8988T (cell line): ENCODE measurements around the gene GRIN2A.

ENCODE experiments used
- DNase-seq: peaks from one replicate; pipeline ENCODE4 v3.0.0; 2011

Gene GRIN2A

DNA sequence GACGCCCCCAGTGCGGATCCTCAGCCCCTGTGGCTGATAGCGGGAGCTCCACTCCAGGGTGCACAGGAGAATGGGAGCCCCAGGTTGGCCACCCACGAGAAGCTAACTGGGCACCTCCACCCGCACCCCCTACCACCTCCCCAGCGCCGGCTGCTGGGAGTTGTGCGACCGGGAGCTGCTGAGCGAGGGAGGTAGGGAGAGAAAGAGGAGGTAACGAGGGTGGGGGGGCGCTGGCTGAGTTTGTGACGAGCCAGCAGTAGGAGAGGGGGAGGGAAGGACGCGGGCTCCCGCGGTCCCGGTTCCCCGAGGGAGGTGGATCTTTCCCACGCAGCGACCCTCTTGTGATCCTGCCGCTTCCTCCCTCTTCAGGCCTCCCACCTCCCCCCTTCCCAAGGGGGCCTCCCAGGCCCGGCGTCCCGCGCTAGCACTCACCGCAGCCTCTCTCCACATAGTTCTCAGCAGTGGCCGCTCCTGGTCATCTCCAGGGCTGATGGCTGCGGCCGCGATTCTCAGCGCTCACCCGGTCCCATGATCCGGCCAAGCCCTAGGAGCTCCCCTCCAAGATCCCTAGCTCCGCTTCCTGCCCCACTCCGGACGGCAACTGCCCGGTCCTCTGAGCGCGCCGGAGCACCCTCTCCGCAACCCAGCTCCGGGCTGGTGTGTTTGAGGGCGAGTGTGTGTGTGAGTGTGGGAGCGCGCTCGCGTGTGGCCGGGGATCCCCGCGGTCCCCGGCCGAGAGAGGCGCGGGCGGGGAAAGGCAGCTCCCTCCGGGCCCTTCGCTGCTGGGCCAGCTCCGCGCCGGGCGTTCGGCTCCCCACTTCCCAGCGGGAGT is at the start of gene GRIN2A:
Gene GRIN2A (minus strand): TSS at position 207 of the 832 bp plus-strand sequence. CDS start 2,017 bp downstream, outside the sequence.
- DNase-seq: no peak

DNA sequence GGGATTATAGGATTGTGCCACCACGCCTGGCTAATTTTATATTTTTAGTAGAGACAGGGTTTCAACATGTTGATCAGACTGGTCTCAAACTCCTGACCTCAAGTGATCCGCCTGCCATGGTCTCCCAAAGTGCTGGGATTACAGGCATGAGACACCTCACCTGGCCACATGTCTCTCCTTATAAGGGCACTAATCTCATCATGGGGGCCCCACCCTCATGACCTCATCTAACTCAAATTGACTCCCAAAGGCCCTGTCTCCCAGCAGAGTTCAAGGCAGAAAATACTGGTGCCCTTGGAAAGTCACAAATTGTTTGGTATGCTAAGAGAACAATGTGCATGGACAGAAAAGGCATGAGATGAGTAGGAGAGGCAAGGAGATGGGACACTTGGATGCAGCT is 49.3 kb upstream of the GRIN2A start:
- DNase-seq: no peak

DNA sequence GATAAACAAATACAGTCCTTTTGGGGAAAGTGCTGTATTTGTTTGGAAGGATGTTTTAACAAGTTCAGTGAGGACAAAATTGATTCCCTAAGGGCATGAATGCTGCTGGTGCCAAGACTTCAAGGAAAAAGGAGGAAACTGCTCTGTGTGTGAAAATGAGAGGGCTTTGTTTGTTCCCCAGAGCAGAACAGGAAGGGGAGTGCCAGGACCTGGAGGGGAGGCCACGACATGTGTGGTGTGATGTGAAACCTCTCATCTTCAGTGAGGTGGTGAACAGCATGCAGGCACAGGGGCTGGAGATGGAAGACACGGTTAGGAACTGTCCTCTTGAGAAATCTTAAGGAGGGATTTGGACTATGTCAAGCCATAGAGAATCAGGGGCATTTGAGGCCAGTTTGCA is 46.6 kb upstream of the GRIN2A start:
- no peak for DNase-seq

DNA sequence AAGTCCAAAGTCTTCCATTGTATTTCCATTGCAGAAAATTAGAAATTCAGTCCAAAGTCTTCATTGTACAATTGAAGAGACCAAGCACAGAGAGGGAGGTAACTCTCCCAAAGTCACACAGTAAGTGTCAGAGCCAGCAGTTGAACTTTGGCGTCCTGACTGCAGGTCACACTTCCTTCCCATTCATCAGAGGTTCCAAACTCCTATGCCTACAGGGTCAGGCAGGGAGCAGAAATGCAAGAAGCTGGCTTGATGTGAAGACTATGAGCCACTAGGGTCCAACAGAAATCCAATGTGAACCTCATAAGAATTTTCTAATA is 44.7 kb upstream of the GRIN2A start:
- DNase-seq: no peak

DNA sequence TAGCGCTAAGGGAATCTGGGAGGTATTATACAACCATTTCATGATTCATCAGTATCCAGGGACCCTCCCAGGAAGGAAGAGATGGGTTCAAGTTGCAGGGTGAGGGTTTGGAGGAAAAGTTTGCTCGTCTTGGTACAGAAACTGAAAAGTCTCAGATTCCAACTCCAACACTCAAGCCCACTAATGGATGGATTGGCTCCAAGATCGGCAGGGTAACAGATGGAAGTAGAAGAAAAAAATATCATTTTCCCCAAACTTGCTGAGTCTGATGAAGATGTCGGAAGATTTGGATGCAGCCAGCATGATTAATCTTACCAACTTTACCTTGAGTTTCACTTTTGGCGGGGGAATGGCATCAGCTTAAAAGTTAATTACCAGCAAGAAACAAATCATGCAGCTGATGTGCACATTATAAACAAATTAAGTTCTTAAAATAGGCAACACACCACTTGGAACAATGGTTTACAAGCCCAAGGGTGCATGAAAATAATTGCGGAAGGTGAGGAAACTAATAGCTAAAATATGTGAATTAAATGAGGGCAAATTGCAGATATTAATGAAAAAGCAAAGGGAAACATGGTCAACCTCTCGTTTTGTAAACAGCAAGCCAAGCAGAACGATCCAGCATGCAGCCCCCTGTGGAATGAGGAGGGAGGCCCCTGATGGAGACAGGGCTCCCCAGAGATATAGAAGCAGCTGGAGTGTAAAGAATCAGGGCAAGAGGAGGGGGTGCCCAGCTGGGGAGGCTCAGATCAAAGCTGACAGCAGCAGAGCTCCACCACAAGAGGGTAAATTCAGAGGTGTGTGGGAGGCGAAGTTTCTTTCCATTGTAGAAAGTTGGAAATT is 44.1 kb upstream of the GRIN2A start:
- no peak for DNase-seq

DNA sequence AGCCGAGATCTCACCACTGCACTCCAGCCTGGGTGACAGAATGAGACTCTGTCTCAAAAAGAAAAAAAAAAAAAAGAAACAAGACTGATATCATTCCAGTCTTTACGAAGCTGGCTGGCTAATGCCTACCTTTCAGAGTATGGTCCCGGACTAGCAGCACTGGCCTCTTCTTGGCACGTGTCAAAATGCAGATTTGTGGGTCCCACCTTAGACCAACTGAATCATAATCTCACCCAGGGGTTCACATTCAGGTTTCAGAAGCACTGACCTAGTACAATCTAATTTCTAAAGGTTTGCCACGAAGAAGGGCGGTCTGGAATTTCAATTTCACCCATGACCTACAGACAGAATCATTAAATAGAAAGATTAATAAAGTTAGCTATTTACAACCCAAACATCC is 43.4 kb upstream of the GRIN2A start:
- no peak for DNase-seq

DNA sequence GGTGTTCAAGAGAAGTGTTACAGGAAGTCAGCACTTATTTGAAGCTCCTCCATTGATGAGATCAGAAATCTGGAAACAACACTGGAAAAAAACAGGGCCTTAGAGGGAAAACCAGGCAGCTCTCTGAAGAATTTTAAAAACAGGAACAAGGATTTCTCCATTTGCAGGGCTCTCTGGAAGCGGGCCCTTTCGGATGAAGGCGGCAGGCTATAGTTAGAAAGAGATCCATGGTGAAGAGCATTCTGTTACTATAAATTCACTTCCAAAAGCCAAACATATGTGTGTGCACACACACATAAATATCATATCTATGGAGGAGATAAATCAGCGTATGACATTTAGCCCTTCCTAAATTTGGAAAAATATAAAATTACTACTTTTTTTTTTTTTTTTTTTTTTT is 42.6 kb upstream of the GRIN2A start:
- DNase-seq: no peak

DNA sequence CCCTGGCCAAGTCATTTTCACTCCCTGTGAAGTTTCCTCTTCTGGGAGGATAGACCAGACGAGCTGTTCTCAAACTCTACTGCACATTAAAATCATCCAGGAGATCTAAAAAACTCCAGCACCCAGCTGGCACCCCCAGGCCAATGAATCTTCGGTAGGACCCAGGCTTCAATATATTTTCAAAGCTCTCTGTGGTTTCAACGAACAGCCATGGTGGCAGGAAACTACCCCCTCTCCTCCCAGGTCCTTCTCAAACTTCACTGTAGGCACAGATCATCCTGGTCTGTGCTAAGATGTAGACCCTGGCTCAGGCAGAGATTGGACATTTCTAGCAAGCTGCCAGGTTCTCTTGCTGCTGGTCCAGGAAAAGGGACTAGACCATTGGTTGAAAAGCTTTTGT is 38.7 kb upstream of the GRIN2A start:
- no peak for DNase-seq

DNA sequence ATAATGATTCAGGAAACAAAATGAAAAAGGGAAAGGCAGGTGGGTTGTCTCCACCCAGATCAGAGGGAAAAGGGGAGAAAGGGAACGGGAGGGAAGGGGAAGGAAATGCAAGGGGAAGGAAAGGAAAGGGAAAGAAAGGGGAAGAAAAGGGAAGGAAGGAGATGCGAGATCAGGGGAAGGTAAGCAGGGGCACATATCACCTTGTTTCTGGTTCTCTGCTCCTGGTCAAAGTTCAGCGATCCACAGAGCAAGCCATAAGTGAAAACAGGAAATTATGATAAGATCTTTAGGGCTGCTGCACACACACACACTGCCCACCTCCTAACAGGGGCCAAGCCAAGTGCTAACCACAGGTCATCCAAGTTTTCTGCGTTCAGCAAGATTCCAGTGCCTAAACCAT is 37.5 kb upstream of the GRIN2A start:
- no peak for DNase-seq

DNA sequence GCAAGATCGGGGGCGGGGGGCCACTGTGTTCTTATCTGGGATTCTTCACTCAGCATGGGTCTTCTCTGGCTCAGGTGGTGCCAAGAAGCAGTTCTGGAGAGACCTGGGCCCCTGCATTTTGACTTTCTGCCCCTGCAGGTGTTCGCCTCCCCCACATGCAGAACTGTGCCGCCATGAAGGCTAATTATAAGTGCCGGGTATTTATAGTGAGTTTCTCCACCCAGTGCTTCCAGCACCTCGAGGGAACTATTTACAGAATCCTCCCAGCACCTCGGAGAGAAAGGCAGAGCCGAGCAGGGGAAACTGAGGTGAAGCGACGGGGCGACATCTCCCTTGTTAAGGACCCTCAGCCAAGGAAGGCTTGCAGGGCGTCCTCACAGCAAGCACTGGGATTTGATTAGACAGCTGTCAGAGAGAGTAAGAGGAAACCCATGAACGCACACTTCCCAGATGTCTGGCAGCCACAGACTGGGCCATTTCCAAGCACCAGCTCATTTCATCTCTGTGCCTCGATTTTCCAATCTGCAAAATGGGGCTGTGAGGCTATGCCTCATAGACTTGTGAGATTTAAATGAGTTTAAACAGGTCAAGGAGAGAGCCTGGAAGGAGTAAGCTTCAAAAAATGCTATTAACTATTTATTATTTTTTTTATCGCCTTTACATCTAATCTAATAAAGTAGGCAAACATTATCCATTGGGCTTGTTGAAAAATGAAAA is 36.4 kb upstream of the GRIN2A start:
- DNase-seq: no peak

DNA sequence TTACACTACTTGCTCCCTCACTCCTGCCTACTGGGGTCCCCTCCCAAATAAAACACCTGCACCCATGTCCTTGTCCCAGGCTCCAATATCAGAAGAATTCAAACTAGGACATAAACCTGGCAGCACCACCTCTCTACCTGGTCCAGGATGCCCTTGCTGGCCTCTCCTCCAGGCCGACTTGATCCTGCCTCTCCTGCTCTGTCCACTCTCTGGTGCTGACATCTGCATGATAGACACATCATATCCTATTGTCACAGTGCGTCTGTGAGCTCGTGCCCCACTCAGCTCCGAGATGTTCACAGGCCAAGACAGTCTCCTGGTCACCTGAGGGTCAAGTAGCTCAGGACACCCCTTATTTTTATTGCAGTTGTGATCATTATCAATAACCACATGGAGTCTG is 31.5 kb upstream of the GRIN2A start:
- no peak for DNase-seq

DNA sequence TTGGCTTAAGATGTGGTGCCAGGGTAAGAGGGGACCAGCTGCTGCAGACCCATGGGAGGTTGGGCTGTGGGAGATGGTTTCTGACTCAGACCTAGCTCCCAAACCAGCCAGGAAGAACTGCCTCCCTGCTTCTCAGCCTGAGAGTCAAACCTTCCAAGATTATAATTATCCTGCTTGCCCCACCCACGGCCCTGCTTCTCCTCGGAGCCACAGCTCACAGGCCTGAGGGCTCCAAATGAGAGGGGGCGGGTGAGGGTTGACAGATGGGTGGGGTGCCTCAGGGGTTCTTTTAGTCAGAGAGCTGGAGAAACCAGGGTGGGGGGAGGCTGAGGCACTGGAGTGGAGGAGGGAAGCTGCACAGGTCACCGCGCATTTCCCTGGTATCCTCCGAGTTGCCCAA is 28.7 kb upstream of the GRIN2A start:
- DNase-seq: no peak

DNA sequence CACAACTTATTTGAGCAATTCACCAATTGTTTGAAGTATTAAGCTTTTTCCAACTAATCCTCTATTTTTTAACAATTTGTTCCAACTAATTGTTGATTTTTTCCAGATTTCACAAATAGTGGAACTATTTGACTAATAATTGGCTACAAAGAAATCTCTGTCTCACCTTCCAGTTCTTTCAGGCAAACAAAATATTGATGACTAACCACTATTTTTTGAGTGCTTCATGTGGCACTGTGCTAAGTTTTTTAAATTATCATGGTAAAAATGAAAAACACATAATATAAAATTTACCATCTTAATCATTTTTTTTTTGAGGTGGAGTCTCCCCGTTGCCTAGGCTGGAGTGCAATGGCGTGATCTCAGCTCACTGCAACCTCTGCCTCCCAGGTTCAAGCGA is 24.6 kb upstream of the GRIN2A start:
- no peak for DNase-seq

DNA sequence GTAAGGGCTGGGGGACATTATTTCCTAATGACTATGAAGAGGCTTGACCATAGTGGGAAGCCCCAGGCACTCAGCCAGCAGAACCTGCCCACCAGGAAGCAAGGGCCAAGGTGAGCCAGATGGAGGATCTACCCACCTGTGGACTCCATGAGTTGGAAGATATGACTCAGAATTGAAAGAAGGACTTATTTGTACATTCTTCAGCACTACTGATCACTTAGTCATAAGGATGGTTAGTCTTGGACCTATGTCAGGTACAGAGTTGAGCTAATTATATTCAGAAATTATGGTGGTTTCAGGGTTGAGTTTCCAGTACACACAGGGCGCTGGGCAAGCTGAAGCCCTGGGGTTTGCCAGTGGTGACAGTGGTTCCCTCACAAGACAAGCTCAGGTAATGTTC is 24.0 kb upstream of the GRIN2A start:
- DNase-seq: no peak

DNA sequence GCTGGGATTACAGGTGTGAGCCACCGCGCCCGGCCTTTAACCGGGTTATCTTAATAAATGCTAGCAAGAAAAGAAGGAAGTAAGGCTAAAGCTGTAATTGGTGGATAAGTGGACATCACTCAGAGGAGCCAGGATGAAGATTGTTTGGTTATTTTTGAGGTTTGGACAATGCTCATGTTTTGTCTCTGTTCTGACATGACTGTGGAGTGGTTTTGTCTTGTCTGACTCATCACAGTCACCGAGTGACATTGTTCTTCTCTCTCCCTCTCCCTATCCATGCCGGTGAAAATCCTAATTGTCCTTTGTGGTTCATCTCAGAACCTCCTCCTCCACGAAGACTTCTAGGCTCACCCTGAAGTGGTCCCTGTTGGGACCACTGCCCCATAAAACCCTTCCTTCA is 23.5 kb upstream of the GRIN2A start:
- DNase-seq: no peak

DNA sequence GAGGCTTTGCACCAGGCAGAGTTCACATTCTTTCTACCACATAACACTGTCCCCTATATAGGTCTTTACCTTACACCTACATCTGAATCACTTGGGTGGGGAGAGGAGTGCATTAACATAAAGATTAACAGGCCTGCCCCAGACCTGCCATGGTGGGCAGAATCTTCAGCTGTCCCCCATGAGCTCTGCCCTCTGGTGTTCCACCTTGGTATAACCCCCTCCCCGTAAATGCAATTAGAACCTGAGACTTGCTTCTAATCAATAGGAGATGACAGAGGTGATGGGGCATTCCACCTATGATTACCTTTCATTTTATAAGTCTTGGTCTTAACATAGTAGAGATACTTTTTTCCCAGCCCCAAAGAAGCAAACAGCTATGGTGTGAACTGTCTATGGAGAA is 20.4 kb upstream of the GRIN2A start:
- no peak for DNase-seq

DNA sequence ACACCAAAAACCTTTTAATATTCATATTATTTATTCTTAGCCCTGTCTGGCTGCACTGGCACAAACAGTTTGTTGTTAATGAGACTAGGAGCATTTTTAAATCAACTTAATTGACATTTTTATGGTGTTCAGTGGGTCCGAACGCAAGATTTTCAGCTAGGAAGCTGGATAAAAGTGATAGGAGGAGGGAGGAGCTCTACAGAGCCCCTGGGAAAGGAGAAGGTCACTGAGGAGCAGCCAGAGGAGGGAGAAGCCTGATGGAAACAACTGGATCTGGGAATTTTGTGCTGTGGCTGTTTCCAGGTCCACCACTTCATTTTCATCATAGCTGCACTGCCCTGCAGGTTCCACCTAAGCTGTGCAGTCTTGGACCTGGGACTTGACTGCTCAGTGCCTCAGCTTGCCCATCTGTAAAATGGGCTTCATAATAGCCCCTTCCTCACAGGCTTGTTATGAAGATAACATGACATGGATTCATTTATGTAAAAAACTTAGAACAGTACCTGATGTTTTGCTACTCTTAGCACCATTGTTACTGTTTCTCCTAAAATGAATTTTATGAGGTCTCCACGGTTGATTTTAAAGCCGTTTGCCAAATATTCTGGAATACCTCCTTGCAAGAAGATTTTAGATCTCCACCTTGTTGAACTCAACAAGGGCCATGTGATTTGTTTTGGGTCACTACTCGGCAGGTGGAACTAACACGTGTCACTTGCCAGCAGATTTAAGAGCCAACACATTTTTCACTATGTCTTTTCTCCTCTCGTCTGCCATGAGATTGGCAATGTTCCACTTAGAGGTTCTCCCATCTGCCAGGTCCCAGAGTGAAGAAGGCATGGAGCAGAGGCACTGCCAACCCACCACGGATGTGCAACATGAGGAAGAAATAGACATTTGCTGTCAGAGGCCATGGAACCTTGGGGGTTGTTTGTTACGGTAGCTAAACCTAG is 18.7 kb upstream of the GRIN2A start:
- no peak for DNase-seq

DNA sequence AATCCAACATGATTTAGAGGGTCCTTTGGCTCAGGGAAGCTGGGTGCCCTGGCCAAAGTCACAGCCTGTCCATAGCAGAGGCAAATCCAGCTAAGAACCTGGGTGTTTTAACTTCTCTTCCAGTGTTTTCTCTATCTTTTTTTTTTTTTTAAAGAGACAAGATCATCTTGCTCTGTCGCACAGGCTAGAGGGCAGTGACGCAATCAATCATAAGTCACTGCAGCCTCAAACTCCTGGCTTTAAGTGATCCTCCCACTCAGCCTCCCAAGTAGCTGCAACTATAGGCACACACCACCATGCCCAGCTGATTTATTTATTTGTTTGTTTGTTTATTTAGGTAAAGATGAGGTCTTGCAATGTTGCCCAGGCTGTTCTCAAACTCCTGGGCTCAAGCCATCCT is 14.8 kb upstream of the GRIN2A start:
- no peak for DNase-seq

DNA sequence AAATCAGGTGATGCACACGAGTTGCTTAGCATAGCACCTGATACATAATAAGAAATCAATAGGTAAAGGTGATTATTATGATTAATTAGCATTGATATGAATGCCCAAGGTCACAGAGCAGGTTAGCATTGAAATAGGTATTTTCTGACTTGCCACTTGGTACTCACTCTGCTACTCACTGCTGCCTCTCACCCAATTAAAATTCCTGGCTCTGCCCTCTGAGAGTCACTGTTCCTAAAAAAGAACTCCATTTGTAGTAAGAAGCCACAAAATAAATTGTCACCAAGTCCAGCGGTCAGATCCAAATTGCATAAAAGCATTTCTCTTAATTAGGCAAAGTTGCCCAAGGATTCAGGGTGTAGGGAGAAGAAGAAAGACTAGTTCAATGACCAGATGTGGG is 8.9 kb upstream of the GRIN2A start:
- DNase-seq: no peak

DNA sequence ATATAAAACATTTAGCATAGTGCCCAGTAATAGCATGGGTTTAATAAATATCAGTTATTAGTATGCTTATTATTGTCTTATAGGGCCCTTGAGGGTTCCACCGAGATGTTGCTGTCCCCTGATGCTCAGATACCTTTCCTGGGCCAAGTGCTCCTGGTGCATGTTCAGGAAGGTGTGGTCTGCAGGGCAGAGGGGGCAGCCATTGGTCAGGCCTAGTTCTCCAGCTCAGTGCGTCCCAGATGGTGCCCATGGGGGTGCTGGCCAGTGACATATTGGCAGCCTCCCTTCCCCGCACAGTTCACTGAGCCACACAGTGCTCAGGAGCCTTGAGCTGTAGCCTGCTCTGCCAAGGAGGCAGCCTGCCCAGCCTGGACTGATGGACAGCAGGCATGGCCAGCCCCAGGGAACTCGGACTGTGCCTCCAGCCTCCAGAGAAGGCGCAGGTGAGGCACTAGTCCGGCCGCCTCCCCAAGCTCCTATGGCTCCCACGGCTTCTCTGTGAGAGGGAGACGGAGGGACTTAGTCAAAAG is 7.7 kb upstream of the GRIN2A start:
- DNase-seq: no peak

DNA sequence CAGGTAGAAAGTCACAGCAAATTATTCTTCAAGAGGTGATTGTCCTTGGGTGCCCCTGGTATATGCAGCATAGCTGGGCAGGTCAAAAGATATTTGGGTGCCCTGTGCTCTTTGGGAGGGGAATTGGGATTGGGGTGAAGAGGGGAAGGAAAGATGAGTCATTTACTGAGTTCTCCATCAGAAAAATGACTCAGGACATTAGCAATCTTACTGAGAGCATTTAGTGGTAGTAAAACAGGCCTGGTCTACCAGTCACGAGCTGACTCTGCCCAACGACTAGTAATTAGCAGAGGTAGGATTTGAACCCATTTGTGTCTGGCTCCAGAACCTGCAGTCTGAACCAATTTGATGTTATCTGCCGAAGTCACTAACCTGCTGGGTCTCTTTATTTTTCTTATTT is 6.0 kb upstream of the GRIN2A start:
- DNase-seq: no peak
